HEK293T (cell line): ENCODE measurements around the gene KAT2A.
"Not testable (repeated sequence)": the region's sequence is repeated elsewhere in the genome, so short reads cannot be mapped to it uniquely, and the experiment has no call there.

Experiments
- CTCF ChIA-PET: fragments of 350-600 bp; formaldehyde crosslinking; extraction: SDS; loops from one replicate; lab custom pipeline; 2021; ENCODE audit warnings: antibody characterized with exemption, inconsistent platforms; lab: Yijun Ruan, JAX
- POLR2A ChIA-PET: fragments of 350-600 bp; formaldehyde crosslinking; extraction: SDS; loops from one replicate; lab custom pipeline; 2020; ENCODE audit warnings: antibody characterized with exemption, inconsistent platforms; lab: Yijun Ruan, JAX
- DNase-seq: peaks from one replicate; pipeline ENCODE4 v3.0.0; 2012; ENCODE audit warnings: mixed read lengths; ENCODE audit errors: extremely low spot score
- ARNT ChIP-seq: fragments of 450-650 bp; IDR thresholded peaks from 2 replicates; pipeline ENCODE4 v1.6.1; 2017; ENCODE audit warnings: mild to moderate bottlenecking
- BHLHE40 ChIP-seq: fragments of 450-650 bp; IDR thresholded peaks from 2 replicates; pipeline ENCODE4 v1.6.1; 2016; ENCODE audit warnings: mild to moderate bottlenecking, moderate library complexity, borderline replicate concordance
- CTBP1 ChIP-seq: fragments of 450-650 bp; IDR thresholded peaks from 2 replicates; pipeline ENCODE4 v1.6.1; 2016; ENCODE audit warnings: borderline replicate concordance
- ELF4 ChIP-seq: fragments of 450-650 bp; IDR thresholded peaks from 2 replicates; pipeline ENCODE4 v1.6.1; 2017; ENCODE audit warnings: antibody characterized with exemption
- FOXA1 ChIP-seq: fragments of 450-650 bp; IDR thresholded peaks from 2 replicates; pipeline ENCODE4 v1.6.1; 2016; ENCODE audit warnings: mild to moderate bottlenecking
- FOXK2 ChIP-seq: fragments of 450-650 bp; IDR thresholded peaks from 2 replicates; pipeline ENCODE4 v1.6.1; 2016; ENCODE audit warnings: mild to moderate bottlenecking
- FOXM1 ChIP-seq: fragments of 450-650 bp; IDR thresholded peaks from 2 replicates; pipeline ENCODE4 v1.6.1; 2017; ENCODE audit warnings: mild to moderate bottlenecking, borderline replicate concordance
- HDGF ChIP-seq: fragments of 450-650 bp; IDR thresholded peaks from 2 replicates; pipeline ENCODE4 v1.6.1; 2017; ENCODE audit warnings: antibody characterized with exemption, borderline replicate concordance
- L3MBTL2 ChIP-seq: fragments of 450-650 bp; conservative IDR thresholded peaks from 2 replicates; pipeline ENCODE4 v1.6.1; 2016; ENCODE audit warnings: mild to moderate bottlenecking
- LEF1 ChIP-seq: fragments of 450-650 bp; IDR thresholded peaks from 2 replicates; pipeline ENCODE4 v1.6.1; 2017; ENCODE audit warnings: mild to moderate bottlenecking, borderline replicate concordance
- NFRKB ChIP-seq: fragments of 450-650 bp; IDR thresholded peaks from 2 replicates; pipeline ENCODE4 v1.6.1; 2016; ENCODE audit warnings: mild to moderate bottlenecking, moderate library complexity
- SP1 ChIP-seq: fragments of 450-650 bp; IDR thresholded peaks from 2 replicates; pipeline ENCODE4 v1.6.1; 2017
- SUZ12 ChIP-seq: fragments of 450-650 bp; IDR thresholded peaks from 2 replicates; pipeline ENCODE4 v1.6.1; 2016; ENCODE audit warnings: mild to moderate bottlenecking
- TARDBP ChIP-seq: fragments of 450-650 bp; IDR thresholded peaks from 2 replicates; pipeline ENCODE4 v1.6.1; 2016
- ZNF384 ChIP-seq: fragments of 450-650 bp; IDR thresholded peaks from 2 replicates; pipeline ENCODE4 v1.6.1; 2016
- TF ChIP-seq, protein P1 (sequence below): fragments of 450-650 bp; IDR thresholded peaks from 2 replicates; pipeline ENCODE4 v1.6.1; 2016

The KAT2A gene

DNA sequence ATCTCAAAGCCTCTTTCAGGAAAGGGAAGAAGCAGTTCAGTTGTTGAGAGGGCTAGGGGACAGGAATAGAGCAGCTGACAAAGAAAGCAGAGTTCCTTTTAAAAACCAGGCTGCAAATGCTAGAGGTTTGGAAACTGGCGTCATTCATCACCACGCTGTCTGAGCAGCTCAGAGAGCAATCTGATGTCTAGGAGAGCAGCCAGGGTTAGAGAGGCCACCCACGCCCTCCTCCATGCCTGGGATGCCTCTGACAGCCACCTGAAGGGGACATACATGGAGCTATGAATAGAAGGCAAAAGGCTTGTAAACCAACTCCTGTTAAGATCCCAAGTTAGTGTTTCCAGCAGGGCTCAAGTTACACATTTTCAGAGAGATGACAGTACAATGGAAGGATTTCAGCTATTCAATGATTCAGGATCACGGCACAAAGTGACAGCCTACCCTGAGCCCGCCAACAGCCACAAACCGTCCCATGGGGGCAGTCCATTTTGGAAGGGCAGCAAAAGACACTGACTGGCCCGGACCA lies 21.3 kb upstream of the KAT2A start:
- POLR2A ChIA-PET, result interaction anchor here (0.9 to 1.8 kb wide), 3 partner anchors 12 to 125 kb away, joined by 4 to 6 read pairs (median 6); partner anchors contain the start of genes DNAJC7 and KAT2A
- TF ChIP-seq ELF4 (no peak), ZNF384 (no peak), BHLHE40 (no peak), LEF1 (no peak), FOXK2 (no peak), SP1 (no peak), FOXA1 (no peak), ARNT (no peak), FOXM1 (no peak), SUZ12 (no peak), TARDBP (no peak), HDGF (no peak), NFRKB (no peak), L3MBTL2 (no peak), CTBP1 (no peak)
- TF ChIP-seq, protein P1, sequence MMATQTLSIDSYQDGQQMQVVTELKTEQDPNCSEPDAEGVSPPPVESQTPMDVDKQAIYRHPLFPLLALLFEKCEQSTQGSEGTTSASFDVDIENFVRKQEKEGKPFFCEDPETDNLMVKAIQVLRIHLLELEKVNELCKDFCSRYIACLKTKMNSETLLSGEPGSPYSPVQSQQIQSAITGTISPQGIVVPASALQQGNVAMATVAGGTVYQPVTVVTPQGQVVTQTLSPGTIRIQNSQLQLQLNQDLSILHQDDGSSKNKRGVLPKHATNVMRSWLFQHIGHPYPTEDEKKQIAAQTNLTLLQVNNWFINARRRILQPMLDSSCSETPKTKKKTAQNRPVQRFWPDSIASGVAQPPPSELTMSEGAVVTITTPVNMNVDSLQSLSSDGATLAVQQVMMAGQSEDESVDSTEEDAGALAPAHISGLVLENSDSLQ, result no peak
- CTCF ChIA-PET, result interaction anchor here (0.9 kb wide), 1 partner anchor 11 kb away, joined by 5 read pairs; no protein-coding TSS in a partner anchor
- no peak for DNase-seq

DNA sequence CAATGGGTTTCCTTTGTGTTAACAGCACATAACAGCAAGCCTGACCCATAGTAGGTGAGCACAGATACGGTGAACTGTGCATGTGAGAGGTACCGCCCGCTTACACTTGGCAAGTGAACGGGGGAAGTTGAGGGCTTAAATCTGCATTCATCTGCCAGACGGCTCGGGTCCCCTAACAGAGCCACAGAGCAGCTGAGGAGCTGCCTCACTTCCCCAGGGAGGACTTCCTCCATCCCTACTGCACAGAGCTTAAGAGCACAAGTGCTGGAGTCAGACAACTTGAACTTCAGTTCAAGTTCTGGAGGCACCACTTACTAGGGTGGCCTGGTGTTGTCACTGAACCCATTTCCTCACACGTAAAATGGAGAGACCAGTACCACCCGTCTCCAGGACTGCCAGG lies 20.2 kb upstream of the KAT2A start:
- CTCF ChIA-PET, result no interaction called here
- POLR2A ChIA-PET, result no interaction called here
- no peak for DNase-seq
- TF ChIP-seq FOXA1 (no peak), CTBP1 (no peak), LEF1 (no peak), ELF4 (no peak), NFRKB (no peak), ARNT (no peak), BHLHE40 (no peak), FOXM1 (no peak), FOXK2 (no peak), L3MBTL2 (no peak)

DNA sequence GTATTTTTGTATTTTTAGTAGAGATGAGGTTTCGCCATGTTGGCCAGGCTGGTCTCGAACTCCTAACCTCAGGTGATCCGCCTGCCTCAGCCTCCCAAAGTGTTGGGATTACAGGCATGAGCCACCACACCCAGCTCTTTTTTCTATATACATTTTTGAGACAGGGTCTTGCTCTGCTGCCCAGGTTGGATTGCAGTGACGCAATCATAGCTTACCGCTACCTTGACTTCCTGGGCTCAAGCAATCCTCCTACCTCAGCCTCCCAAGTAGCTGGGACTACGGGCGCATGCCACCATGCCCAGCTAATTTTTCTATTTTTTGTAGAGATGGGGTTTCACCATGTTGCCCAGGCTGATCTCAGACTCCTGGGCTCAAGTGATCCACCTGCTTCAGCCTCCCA lies 19.5 kb upstream of the KAT2A start:
- DNase-seq, POLR2A ChIA-PET, CTCF ChIA-PET: not testable (repeated sequence)

DNA sequence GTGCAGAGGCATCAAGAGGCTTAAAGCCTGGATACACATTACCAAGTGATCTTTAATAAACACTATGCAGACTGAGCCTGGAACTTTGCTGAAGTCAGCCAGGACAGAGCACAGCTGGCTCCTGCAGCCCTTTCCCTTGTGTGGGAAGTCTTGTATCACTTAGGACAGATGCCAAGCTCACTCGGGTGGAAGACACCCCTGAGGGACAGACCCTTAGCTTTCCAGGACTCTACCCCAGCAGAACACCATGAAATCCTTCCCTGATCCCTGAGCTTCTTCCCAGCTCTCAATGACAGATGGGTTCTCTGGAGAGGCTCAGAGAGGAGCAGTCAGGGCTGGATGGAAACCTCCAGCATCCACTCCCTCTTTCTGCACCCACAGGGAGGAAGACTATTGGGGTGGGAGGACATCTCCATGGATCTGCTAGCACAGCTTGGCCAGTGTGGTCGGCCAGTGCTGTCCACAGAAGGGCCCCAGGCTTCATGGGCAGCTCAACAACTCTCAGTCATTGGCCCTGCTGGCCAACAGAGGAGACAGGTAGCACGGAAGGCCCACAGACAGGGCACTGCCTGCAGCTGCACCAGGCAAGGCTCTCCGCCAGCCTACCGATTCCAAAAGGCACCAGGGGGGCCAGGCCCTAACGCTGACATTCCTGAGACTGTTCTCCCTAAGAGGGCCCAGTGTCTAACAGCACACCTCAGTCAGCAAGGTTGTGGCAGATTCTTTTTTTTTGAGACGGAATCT lies 17.8 kb upstream of the KAT2A start:
- POLR2A ChIA-PET, result interaction anchor here (1.0 to 1.3 kb wide), 5 partner anchors 15 to 122 kb away, joined by 3 to 4 read pairs (median 3); partner anchors contain the start of genes DNAJC7, KAT2A and NKIRAS2
- TF ChIP-seq L3MBTL2 (no peak), NFRKB (no peak), FOXM1 (no peak), HDGF (no peak), FOXA1 (no peak), ELF4 (no peak), LEF1 (no peak), SP1 (no peak), FOXK2 (no peak), CTBP1 (no peak), SUZ12 (no peak), ZNF384 (no peak), TARDBP (no peak), BHLHE40 (no peak), ARNT (no peak)
- TF ChIP-seq, protein P1, result no peak
- CTCF ChIA-PET, result no interaction called here

DNA sequence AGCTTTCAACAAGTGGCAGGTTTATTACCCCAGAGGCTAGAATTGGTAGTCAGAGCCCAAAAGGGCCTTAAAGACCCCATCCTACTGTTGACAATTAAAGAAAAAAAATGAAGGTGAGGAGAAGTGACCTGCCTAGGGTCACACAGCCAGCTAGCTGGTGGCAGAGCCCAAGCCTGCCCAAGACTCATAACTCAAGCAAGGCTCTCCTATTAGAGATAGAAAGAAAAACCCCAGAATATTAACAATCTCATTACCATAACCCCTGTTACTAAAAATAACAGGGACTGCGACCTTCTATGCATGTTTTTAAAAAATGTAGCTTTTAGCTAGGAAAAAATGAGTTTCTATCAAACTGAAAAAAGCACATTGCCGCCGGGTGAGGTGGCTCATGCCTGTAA lies 15.5 kb upstream of the KAT2A start:
- no peak for DNase-seq
- ChIA-PET CTCF (interaction anchor here (0.6 kb wide), 1 partner anchor 1997 kb away, joined by 3 read pairs; no protein-coding TSS in a partner anchor), POLR2A (interaction anchor here (1.1 kb wide), 1 partner anchor 17 kb away, joined by 3 read pairs; no protein-coding TSS in a partner anchor)
- no peak for TF ChIP-seq BHLHE40
- no peak for TF ChIP-seq LEF1
- TF ChIP-seq HDGF, result no peak
- TF ChIP-seq FOXK2, result no peak
- TF ChIP-seq ARNT, result no peak
- TF ChIP-seq SUZ12, result no peak
- no peak for TF ChIP-seq FOXA1
- no peak for TF ChIP-seq L3MBTL2
- no peak for TF ChIP-seq FOXM1

More for the DNA sequence above, 17.8 kb upstream of the KAT2A start:
- no peak for DNase-seq
